Stimulated activated CD4-positive, alpha-beta T cell treated with anti-CD3 and anti-CD28 coated beads, Interleukin-4, amount 100 ng/mL, for 1 hour (primary cell): ENCODE results near the gene ZNF112.
"Not testable (repeated sequence)": the region's sequence is repeated elsewhere in the genome, so short reads cannot be mapped to it uniquely, and the experiment has no call there.

Experiments
- DNase-seq: peaks from one replicate; pipeline ENCODE4 v3.0.0-alpha.2; 2020

The ZNF112 gene

DNA sequence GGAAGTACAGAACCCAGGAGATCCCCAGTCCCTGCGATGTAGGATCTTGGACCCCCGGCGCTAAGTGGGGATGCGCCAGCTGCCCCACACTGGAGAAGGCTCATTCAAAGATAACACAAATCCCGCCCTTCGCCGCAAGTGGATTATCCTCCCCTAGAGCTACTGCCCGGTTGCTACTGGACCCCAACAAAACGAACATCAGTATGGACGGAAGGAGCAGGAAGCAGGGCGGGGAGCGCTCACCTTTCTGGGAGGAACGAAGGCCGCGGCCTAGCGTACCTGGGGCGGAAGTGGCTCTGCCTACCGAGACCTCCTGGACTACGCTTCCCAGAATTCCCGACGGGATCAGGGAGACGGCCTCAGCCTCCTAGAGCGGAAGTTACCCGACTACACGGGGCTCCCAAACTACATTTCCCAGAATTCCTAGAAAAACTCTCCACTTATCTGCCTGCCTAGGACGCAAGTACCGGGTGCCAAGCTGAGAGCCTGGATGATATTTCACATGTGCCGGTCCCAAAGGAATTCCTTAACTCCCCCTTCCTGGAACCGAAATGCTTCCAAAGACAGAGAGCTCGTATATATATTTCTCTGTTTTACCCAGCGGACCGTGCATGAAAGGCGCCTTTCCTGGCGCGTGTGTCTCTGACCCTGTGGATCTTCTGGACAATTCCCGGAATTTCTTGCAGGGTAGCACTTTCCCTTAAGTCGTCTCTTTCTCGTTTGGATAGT, at the start of gene ZNF112:
ZNF112 (minus strand) TSS at position 298 of the 729 bp plus-strand sequence. CDS start 16,141 bp downstream, outside the sequence.
- DNase-seq = peak; percentile 2

DNA sequence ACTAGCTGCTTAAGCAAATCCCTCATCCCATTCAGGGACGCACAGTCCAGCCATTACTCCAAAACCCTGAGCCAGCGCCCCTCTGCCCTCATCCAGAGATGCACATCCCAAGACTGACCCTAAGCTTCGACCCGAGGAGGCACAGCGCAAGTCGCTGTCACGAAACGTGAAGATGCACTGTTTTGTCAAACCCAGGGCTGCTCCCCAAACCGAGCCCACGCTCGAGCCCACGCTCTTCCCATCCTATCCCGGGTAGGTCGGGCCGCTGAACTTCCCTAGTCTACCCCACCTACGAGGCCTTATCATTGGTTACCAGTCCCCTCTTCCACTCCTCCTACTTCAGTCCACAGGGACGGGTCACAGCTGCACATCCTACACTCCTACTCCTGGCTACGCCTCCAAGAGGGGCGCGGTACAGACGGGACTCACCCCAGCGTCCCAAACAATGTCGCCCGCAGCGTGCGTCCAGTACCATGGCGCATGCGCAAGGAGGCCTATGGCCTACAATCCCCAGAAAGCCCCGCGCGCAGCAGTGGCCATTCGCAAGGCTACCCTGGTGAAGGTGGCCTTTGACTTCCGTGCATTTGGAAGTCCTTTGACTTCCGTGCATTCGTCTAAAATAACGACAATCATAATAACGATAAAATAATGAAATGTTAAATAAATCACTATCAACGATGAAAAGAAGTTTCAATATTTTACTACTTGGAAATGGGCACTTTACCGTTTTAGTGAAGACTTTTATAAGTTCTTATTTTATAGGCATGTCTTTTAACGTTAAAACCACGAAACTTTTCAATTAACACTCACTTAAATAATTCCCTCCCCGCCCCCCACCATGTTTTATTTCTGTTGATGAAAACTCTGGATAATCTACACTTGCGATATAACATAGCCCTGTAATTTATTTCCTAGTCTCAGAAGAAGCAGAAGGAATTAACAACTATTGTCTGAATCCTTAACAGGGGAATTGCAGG, 44.9 kb upstream of the ZNF112 start, which contains the start of gene ZNF285:
ZNF285 (minus strand) TSS at position 470 of the 977 bp plus-strand sequence. CDS start 4,395 bp downstream, outside the sequence.
- peak; percentile 74 for DNase-seq

DNA sequence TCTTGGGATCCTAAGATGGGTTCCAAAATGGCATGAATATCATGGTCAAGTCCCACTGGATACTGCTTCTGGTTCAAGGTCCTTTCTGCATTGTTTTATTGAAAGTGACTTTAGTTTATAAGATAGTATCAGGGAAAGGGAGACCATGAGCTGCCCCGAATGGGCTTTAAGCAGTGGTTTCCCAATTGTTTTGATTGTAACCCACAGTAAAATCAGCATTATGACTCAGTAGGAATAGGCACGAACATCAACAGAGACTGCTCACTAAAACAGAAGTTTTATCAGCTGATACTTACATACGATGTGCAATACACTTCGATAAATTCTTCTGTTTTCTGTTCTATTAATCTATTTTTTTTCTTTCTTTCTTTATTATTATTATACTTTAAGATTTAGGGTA, 32.8 kb upstream of the ZNF112 start:
- DNase-seq = not testable (repeated sequence)

DNA sequence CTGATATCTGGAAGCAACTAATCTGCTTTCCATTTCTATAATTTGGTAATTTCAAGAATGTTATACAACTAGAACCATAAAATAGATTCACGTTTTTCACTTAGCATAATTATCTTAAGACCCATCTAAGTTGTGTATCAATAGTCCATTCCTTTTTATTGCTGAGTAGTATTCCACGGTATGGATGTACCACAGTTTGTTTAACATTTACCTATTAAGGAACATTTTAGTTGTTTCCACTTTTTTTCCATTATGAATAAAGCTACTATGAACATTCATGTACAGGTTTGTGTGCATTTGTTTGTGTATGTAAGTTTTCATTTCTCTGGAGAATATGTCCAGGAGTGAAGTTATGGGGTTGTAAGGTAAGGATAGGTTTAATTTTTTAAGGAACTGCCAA, 18.3 kb upstream of the ZNF112 start:
- DNase-seq = no peak

DNA sequence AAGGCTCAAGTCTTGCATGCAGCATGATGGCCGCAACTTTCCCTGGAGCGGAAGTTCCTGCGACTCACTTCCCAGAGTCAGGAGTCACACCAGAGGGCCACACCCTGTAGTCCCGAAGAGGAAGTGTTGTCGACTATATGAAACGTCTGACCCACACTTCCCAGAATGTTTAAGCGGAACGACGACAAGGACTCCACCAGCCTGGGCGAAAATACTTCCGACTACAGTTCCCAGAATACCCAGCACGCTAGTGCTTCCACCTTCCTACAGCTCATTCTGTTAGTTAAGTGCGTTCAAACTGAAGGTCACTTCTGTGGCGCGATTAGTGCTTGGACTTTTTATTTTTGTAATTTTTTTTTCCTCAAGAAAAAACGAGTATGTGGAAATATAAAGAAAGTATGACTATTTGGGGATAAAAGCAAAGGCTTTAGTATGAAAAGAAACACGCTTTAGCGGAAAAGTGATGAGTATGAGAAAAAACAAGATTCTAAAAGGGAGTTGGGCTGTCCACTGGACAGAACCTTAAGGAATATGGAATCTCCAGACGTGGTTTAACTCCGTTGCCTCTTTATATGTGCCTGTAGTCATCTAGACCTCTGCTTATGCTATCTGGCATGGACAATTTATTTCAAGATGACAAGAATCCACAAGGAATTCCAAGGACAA, 15.5 kb upstream of the ZNF112 start:
- no peak for DNase-seq

DNA sequence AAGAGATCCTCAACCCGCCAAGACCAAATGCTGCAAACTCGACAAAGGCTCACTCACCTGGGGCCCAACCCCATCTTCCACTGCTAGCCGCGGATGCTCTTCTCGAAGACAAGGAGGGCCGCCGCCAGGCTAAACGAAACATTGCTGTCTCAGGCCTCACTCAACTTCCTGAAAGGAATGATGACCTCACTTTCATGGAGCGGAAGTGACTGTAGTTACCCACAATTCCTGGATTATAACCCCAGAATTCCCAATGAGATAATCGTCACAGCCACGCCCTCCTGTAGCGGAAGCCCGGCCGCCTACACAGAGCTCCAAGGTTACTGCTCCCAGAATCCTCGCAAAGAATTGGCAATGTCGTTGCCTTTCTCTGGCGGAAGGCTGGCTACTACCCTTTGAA, 10.5 kb upstream of the ZNF112 start:
- DNase-seq = no peak

DNA sequence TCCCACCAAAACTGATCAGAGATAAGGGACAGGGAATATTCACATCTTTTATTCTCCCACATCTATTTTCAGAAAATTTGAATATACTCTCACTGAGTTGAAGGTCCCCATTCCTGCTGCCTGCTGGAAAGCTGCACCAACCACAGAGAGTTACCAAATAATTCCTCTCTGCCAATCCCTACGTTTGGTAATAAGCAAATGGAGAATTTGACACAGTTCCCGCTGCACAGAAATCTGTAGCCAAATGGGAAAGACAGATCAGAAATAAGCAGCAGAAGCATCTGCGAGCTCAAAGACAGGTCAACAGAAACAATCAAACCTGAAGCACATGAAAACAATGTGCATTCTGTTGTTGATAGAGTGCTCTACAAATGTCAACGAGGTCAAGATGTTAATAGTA, 9.9 kb downstream of the ZNF112 start:
- no peak for DNase-seq

DNA sequence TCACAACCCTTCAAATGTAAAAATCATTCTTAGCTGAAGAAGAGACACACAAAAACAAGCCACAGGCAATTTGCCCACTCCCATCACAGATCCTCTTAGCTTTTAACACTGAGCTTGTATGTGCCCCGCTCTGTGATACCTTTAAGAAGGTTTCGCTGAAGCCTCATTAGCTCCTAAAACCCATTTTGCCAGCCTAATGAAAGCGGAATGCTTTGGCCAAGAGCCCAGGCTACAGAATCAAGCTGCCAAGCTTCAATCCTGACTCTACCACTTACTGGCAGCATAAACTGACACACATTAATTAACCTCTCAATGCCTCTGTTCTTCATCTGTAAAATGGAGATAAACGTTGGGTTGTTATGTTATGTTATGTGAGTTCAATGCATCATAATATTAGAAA, 10.5 kb downstream of the ZNF112 start:
- no peak for DNase-seq

DNA sequence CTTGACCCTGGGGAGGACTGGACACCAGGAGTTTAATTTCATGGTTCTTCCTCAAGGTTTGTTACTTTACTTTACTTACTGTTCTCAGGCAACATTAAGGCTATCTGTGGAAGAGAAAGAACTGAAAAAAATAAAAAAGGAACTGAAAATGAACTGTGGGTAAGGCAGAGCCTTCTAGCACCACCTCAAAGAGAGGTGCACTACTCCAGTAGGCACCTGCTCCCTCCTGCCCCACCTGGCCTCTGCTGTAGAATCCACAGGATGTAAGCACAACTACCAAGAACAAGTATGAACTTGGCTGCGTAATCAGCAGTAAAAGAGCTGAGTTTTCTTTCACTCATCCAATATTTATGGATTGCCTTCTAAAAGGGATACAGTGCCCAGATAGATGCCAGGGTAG, 12.2 kb downstream of the ZNF112 start:
- DNase-seq = no peak

DNA sequence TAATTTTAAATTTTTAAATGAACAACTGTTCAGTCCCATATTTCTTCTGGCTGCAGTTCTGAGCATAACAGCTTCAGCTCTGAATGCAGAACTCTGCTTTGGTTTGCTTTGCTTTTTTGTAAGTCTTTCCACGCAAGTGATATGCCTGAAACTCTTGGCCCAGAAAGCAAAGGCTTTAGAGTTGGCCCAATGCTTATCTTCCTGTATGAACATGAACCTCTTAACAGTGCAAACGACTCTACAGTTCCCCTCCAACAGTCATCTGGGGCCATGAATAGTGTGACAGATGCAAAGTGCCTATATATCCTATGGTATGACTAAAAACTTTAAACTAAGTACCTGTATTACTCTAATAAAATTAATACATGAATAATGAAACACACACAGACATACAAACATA, 14.7 kb downstream of the ZNF112 start:
- DNase-seq = no peak

DNA sequence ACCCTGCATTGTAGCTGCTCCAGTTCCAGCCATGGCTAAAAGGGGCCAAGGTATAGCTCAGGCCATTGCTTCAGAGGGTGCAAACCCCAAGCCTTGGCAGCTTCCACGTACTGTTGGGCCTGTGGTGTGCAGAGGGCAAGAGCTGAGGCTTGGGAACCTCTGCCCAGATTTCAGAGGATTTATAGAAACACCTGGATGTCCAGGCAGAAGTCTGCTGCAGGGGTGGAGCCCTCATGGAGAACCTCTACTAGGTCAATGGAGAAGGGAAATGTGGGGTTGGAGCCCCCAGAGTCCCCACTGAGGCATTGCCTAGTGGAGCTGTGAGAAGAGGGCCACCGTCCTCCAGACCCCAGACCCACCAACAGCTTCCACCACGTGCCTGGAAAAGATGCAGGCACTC, 21.8 kb downstream of the ZNF112 start:
- DNase-seq = not testable (repeated sequence)

DNA sequence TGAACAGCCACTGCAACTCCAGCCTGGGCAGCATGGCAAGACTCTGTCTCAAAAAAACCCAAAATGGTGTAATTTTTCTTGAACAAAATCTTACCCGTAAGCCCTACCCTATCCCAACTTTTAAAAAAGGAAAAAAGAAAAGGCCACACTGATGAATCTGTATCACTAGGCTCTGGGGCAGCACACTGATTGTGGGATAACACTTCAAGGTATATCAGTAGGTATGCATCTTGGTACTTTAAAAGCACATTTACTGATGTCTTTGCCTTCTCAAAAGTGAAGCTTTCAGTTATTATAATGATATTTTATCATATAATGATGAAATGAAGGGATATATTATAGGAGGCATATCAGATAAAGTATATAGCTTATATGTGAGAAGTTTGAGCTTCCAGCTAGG, 24.3 kb downstream of the ZNF112 start:
- no peak for DNase-seq

DNA sequence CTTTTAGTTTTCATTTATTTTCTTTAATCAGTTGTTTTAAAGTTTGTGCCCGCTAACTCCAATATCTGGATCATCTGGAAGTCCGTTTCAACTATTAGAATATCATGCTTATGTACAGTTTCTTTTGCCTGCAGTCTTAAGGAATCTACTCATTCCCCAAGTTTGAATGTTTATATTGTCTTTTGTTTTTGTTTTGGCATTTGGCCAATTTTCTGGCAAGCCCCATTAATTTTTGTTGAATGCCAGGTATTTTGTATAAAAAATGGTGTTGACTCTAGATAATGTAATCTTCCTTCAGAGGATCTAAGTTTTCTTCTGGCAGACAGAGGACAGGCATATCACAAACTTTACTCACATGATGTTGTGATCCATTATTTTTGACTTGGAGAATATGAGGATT, 40.6 kb downstream of the ZNF112 start:
- no peak for DNase-seq

DNA sequence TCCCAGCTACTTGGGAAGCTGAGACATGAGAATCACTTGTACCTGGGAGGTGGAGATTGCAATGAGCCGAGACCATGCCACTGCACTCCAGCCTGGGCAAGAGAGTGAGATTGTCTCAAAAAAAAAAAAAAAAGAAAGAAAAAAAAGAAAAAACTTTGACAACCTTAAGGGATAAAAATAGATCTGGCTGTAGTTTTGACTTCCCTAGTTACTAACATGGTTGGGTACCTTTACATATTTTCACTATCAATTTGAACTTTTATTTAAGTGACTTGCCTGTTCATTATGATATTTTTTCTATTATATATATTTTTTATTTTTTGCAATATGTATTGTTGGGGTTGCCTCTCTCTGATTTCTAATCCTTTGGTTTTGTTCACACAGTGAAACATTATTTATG, 43.2 kb downstream of the ZNF112 start:
- DNase-seq = no peak

DNA sequence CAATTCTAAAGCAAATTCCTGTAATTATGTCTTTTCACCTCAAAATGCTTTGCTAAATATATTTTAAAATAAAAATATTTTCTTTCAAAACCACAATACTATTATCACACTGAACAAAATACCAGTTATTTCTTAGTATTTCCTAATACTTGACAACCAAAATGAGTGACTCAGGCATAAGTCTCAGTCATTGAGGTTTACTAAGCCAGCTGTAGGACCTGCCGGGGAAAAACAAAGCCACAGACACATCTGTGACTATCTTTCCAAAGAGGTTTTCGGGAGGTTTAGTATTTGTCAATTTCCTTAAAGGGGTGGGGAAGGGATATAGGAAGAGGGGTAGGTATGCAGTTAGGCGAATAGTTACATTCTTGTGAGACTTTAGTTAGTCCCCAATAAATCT, 48.5 kb downstream of the ZNF112 start:
- no peak for DNase-seq

DNA sequence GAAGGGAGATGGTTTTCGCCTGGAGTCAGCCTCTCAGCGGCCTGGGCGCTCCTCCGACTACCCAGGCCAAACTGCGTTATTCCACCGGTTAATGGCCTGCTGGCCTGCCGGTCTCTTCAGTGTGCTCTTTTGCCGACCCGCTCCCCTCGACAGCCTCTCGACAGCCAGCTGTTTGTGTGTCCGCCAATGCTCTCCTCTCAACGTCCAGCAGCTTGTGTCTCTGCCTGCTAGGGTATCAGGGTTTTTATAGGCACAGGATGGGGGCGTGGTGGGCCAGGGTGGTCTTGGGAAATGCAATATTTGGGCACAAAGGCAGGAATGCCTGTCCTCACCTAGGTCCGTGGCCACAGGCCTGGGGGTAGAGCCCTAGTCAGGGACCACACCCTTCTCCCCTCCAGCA, 50.2 kb downstream of the ZNF112 start:
- no peak for DNase-seq

DNA sequence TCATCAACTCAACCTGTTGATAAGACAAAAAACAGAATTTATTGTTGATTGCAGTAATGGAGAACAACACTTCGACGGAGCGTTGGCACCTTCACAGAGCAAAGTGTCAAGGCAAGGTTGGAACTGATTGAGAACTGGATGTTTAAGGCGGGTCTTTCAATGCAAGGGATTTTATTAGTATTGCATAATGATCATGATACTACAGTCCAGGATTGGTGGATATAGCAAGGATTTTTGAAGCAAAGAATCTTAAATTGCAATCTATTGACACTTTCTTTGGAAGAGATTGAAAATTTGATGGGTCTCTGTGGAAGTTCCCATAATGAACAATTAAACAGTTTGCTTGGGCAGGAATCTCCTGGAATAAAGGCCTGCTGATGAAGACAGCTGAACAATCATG, 51.0 kb downstream of the ZNF112 start:
- DNase-seq = no peak

DNA sequence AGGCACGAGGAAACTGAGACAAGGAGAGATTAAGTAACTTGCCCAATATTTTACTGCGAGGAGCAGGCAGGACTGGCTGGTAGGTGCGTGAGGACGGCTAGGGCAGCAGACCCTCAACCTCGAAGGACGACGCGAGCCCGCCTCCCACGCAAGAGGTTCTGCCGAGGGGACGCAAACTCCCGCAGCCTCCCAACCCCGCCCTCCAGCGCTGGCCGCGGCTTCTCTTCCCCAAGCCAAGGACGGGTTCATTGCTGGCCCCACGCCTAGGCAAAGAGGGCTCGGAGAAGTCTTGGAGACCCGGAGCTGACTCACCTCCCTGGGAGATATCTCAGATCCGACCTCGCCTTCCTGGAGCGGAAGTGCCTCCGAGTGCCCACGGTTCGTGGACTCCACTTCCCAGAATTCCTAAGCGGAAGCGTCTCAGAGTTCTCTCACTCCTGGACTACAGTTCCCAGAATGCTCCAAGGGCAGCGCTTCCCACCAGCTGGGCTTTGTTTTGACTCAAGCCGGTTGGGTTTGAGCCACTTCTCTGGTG, 51.8 kb downstream of the ZNF112 start, which contains the start of gene ZNF235:
ZNF235 (minus strand) TSS at position 367 of the 535 bp plus-strand sequence. CDS start 1,621 bp downstream, outside the sequence.
- peak; percentile 69 for DNase-seq

DNA sequence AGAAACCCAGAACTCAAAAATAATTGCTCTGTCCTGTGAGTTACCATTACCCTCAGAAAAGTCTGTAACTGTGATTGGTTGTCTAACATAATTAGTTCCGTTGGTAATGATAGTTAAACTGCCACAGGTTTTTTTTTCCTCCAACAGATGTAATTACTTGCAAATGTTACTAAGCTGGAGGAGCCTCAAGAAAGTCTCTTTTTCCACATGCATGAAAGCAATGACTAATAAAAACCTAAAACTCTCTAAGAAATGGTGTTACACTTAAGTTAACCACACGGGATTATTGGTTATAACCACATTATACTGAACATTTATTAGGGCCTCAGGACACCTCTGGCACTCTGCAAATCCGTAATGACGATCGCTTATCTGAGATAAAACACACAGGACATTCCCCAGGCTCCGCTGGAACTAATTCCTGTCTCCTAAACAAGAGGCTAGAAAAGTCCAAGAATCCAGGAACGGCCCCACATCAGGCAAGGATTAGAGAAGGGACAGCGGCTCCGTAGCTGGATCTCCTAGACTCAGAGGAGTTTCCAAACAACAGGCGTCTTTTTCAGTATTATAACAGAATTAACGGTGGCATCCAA, 52.4 kb downstream of the ZNF112 start:
- DNase-seq = no peak

DNA sequence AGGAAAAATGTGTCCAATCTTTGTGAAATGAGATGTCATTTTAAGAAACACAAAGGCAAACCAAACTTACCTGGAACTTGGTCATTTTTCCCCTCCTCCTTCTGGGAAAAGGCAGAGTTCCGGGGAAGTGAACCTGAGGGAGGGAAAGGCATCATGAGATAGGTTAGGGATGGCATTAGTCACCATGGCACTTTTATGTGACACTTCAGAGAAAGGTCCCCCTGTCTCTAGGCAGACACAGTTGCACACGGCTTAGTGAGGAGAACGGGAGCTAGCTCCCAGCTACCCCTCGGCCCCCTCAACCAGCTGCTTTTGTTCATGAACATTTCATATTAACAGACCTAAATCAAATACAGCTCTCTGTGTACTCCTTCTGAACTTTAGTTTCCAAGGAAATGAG, 53.2 kb downstream of the ZNF112 start:
- DNase-seq = no peak

DNA sequence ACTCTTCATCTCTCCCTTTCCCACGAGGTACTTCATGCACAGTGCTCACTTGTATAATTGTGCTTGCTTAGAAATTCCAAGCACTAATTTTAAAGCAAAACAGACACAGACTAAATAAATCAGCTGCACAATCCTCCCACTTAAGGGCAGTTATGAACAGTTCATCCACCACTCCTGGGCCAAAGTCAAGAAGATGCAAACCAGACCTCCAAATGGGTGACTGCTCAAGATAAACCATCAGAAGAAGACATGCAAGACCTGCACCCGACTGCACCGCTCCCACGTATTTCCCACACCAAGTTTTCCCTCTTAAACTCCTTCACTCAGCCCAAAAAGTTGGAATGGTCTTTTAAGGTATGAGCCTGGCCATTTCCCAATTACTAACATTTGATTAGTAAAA, 71.5 kb downstream of the ZNF112 start:
- DNase-seq = no peak

DNA sequence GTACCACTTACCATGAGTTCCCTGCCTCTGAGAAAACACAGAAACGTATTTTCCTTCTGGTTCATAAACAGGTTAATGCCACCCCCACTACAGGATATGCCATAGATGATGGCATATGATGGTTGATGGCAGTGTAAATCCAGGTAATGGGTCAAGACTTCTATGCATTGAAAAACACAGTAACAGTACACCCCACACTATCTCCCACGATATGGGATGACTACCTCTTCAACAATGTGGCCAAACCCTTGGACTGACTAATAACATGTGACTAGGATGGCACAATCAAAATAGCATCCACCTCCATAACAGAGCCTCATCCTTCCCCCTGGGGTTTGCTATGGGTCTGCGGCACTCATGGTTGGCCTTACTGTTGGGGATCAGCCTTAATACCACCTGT, 73.6 kb downstream of the ZNF112 start:
- DNase-seq = no peak

DNA sequence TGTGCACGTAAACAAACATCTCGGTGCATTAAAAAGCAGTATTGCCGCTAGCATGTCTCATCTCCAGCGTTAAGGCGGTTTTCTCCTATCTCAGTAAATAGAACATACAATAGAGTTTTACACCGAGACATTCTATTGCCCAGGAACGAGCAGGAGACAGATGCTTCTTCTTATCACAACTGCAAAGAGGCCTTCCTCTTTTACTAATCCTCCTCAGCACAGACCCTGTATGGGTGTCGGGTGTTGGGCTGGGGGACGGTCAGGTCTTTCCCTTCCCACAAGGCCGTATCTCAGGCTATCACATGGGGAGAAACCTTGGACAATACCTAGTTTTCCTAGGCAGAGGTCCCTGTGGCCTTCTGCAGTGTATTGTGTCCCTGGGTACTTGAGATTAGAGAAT, 75.6 kb downstream of the ZNF112 start:
- DNase-seq = no peak
